Measurements from ENCODE around the gene HFM1. TPM values are rescaled to one million over a fixed set of nuclear protein-coding genes. Genes with fewer than 3 reads are reported as not detected.
"Not testable (repeated sequence)": the region's sequence is repeated elsewhere in the genome, so short reads cannot be mapped to it uniquely, and the experiment has no call there.

Gene HFM1
- total and polyA plus RNA-seq, 9 donors, result 2.9 to 17.2 (median 7.8) TPM

DNA sequence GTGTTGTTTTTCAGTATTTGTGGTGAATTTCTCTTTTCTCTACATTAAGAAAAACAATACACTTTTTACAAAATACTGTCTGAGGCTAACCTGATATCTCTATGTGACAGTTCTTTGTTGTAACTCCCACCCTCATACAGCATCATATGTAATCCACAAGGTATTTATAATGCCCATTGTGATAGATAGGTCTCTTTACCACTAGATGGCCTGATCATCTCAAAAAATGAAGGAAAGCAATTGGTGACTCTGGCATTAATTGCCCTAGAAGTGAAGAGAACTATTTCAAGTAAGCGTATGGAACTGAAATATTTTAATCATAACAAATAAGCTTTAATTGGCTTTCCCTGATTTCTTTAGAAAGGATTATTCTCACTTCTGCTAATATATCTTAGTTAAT, 36.2 kb upstream of the HFM1 start:
- no peaks in the 10 kb centered on the region for H3K27me3 ChIP-seq
- intact Hi-C loops (cut with DNase I), result no loop called here
- H3K36me3 ChIP-seq, result no peaks in the 10 kb centered on the region
- H3K9me3 ChIP-seq, result no peaks in the 10 kb centered on the region
- H3K4me1 ChIP-seq (ENCODE audit: insufficient read depth), result no peaks in the 10 kb centered on the region
- H3K27ac ChIP-seq, result no peak overlapping the region
- no peak for DNase-seq
- TF ChIP-seq EP300 (IDR thresholded peaks at IDR 0.05) (no peak), POLR2A (IDR thresholded peaks at IDR 0.05) (no peak)
- TF ChIP-seq, protein P1, sequence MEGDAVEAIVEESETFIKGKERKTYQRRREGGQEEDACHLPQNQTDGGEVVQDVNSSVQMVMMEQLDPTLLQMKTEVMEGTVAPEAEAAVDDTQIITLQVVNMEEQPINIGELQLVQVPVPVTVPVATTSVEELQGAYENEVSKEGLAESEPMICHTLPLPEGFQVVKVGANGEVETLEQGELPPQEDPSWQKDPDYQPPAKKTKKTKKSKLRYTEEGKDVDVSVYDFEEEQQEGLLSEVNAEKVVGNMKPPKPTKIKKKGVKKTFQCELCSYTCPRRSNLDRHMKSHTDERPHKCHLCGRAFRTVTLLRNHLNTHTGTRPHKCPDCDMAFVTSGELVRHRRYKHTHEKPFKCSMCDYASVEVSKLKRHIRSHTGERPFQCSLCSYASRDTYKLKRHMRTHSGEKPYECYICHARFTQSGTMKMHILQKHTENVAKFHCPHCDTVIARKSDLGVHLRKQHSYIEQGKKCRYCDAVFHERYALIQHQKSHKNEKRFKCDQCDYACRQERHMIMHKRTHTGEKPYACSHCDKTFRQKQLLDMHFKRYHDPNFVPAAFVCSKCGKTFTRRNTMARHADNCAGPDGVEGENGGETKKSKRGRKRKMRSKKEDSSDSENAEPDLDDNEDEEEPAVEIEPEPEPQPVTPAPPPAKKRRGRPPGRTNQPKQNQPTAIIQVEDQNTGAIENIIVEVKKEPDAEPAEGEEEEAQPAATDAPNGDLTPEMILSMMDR (IDR thresholded peaks at IDR 0.05), result no peak
- 63 to 70% (median 63%) methylated on average over 1 of the region's 1 CpG for WGBS, 3 donors
- H3K4me3 ChIP-seq, result no peak overlapping the region

DNA sequence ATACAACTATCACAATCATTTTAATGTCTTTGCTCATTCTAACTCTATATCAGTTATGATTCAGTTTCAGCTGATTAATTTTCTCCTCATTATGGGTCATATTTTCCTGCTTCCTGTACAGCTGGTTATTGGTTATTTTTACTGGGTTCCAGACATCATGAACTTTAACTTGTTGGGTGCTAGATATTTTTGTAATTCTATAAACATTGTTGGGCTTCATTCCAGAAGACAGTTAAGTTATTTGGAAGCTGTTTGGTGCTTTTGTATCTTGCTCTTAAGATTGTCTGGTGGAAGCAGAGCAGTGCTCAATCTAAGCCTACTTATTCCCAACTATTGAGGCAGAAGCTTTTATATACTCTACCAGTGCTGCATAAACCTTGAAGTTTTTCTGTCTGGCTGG, 34.4 kb upstream of the HFM1 start:
- Histone ChIP-seq H3K9me3 (no peaks in the 10 kb centered on the region), H3K27me3 (no peaks in the 10 kb centered on the region), H3K27ac (no peak overlapping the region), H3K36me3 (no peaks in the 10 kb centered on the region), H3K4me3 (no peak overlapping the region), H3K4me1 (ENCODE audit: insufficient read depth) (no peaks in the 10 kb centered on the region)
- no peak for DNase-seq
- intact Hi-C loops (cut with DNase I), result no loop called here
- no peak for TF ChIP-seq POLR2A (IDR thresholded peaks at IDR 0.05)
- TF ChIP-seq EP300 (IDR thresholded peaks at IDR 0.05), result no peak
- TF ChIP-seq, protein P1 (IDR thresholded peaks at IDR 0.05), result no peak

DNA sequence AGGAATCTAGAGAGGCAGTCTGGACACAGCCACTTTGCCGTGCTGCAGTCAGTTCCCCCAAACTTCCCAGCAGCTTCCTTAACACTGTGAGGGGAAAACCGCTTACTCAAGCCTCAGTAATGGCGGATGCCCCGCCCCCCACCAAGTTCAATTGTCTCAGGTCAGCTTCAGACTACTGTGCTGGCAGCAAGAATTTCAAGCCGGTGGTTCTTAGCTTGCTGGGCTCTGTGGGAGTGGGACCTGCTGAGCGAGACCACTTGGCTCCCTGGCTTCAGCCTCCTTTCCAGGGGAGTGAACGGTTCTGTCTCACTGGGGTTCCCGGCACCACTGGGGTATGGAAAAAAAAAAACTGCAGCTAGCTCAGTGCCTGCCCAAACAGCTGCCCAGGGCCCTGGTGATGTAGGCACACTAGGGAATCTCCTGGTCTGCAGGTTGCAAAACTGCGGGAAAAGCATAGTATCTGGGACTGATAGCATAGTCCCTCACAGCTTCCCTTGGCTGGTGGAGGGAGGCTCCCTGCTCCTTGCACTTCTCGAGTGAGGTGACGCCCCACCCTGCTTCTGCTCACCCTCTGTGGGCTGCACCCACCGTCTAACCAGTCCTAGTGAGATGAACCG, 23.7 kb upstream of the HFM1 start:
- Histone ChIP-seq H3K9me3 (no peaks in the 10 kb centered on the region), H3K27me3 (no peaks in the 10 kb centered on the region), H3K36me3 (no peaks in the 10 kb centered on the region), H3K27ac (no peak overlapping the region), H3K4me1 (ENCODE audit: insufficient read depth) (no peaks in the 10 kb centered on the region), H3K4me3 (no peak overlapping the region)
- 49 to 55% (median 53%) methylated on average over 13 of the region's 13 CpGs for WGBS, 3 donors
- intact Hi-C loops (cut with DNase I), result no loop called here
- no peak for DNase-seq
- TF ChIP-seq POLR2A (IDR thresholded peaks at IDR 0.05) (no peak), EP300 (IDR thresholded peaks at IDR 0.05) (no peak)
- TF ChIP-seq, protein P1 (IDR thresholded peaks at IDR 0.05), result no peak

DNA sequence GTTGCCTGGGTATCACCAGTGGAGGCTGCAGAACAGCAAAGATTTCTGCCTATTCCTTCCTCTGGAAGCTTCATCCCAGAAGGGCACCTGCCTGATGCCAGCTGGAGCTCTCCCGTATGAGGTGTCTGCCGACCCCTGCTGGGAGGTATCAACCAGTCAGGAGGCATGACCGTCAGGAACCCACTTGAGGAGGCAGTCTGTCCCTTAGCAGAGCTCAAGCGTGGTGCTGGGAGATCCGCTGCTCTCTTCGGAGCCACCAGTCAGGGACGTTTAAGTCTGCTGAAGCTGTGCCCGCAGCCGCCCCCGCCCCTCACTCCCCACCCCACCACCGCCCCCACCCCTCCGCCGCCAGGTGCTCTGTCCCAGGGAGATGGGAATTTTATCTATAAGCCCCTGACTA, 23.1 kb upstream of the HFM1 start:
- no peak overlapping the region for H3K27ac ChIP-seq
- no peak for DNase-seq
- no peaks in the 10 kb centered on the region for H3K27me3 ChIP-seq
- H3K36me3 ChIP-seq, result no peaks in the 10 kb centered on the region
- no peaks in the 10 kb centered on the region for H3K9me3 ChIP-seq
- H3K4me1 ChIP-seq (ENCODE audit: insufficient read depth), result no peaks in the 10 kb centered on the region
- intact Hi-C loops (cut with DNase I), result no loop called here
- no peak overlapping the region for H3K4me3 ChIP-seq
- no peak for TF ChIP-seq POLR2A (IDR thresholded peaks at IDR 0.05)
- no peak for TF ChIP-seq EP300 (IDR thresholded peaks at IDR 0.05)
- TF ChIP-seq, protein P1 (IDR thresholded peaks at IDR 0.05), result no peak
- 54 to 69% (median 63%) methylated on average over 13 of the region's 13 CpGs for WGBS, 3 donors

DNA sequence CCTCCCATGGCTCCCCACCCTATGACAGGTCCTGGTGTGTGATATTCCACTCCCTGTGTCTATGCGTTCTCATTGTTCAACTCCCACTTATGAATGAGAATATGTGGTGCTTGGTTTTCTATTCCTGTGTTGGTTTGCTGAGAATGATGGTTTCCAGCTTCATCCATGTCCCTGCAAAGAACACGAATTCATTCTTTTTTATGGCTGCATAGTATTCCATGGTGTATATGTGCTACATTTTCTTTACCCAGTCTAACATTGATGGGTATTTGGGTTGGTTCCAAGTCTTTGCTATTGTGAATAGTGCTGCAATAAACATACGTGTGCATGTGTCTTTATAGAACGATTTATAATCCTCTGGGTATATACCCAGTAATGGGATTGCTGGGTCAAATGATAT, 17.9 kb upstream of the HFM1 start:
- H3K27me3 ChIP-seq; H3K4me1 ChIP-seq (ENCODE audit: insufficient read depth); H3K36me3 ChIP-seq; H3K9me3 ChIP-seq; H3K4me3 ChIP-seq; intact Hi-C loops (cut with DNase I); DNase-seq; H3K27ac ChIP-seq: not testable (repeated sequence)
- WGBS, 3 donors, result 84 to 92% (median 90%) methylated on average over 4 of the region's 4 CpGs
